SIG-M5 treated with dmso at 0.1 percent for 504 hours (cell line): ENCODE measurements around the gene GMEB2.

ENCODE experiments used
- DNase-seq: peaks from one replicate; lab custom pipeline; 2025; ENCODE audit not compliant: unreplicated experiment; lab: John Stamatoyannopoulos, UW

GMEB2 gene

DNA sequence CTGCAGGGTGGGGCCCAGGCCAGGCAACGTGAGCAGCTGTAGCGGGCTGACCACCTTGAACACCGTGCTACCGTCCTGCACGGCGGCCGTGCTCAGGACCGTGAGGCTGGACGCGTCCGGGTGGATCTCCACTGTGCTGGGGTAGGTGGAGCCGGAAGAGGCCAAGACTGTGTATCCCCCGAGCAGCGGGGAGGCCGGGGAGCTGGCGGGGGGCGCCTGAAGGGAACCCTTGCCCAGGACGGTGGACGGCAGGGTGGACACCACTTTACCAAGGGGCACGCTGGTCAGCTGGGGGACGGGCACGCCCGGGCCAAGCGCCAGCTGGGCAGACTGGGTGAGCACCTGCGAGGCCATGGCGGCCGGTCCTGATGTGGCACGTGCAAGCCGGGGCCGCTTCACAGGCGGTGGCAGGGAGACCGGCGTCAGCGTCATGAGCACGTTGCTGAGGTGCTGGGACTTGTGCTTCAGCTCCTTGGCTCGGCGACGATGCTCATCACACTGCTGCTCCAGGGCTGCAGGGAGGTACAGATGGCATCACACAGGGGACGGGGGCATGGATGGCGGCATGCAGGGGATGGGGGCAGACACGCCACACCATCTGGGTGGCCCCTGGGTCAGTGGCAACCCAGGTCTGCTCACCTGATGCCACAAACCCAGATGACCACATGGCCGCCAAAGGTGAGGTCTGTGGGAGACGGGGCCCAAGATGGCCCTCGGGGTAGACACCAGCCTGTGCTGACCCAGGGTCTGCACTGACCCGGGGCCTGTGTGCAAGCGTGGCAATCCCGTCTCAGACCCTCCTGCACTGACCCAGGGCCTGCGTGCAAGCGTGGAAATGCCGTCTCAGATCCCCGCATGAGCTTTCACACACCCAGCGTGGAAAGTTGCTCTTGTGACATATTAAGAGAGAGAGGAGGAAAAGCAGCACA lies 36.4 kb downstream of the GMEB2 start:
- no peak for DNase-seq

DNA sequence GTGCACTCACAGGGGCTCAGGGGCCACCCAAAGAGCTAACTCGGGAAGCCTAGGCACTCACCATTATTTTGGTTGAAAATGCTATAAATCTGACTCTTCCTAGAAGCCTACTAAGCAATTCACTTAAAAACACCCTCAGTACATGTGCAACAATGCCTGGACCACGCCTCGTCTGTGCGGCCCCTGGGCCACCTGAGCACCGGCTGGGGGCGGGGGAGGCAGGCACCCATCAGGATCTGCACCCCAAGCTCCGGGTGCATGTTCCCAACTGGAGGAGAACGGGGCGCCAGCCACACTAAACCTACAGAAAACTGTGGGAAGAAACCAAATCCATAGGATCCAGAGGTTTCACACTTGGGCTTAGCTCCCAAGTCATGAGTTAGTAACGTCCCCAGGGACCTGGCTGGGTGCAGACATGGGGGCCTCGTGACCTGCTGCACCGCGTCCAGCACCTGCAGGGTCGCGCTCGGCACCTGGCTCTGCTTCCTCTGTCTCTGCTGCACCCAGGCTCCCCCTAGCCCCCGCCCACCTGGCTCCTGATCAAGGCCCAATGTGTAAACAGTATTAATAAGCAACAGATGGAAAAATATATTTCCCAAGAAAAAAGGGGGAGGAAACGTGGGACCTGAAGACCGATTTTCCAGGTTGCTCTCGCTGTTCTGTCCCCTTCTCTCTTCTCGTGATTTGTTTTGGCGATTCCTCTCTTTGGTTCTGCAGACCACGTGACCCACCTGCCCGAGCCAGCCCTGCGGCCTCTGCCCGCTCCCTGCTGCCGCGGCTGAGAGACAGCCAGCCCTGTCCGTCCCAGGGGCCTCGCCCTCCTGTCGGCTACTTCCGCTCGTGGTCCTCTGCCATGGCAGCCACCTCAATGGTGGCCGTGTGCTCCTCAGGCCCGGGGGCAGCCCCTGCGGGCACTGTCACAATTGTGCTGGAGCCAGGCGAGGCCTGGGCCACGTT lies 37.4 kb downstream of the GMEB2 start:
- no peak for DNase-seq

DNA sequence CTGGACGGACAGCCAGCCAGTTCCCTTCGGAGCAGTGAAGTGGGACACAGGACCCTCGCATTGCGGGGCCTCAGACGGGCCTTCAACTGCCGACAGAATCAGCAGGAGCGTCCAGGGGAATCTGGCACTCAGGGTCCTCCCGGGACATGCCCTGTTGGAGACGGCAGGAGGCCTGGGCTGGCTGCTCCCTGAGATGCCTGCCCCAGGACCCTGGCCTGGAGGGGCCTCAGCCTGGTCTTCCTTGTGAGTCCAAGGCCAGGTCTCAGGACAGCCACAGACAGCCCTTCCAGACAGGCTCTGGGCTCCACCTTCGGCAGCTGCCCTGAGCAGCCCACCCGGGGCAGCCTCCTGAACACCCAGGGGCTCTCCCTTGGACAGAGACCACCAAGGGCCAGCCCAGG lies 38.3 kb downstream of the GMEB2 start:
- no peak for DNase-seq

DNA sequence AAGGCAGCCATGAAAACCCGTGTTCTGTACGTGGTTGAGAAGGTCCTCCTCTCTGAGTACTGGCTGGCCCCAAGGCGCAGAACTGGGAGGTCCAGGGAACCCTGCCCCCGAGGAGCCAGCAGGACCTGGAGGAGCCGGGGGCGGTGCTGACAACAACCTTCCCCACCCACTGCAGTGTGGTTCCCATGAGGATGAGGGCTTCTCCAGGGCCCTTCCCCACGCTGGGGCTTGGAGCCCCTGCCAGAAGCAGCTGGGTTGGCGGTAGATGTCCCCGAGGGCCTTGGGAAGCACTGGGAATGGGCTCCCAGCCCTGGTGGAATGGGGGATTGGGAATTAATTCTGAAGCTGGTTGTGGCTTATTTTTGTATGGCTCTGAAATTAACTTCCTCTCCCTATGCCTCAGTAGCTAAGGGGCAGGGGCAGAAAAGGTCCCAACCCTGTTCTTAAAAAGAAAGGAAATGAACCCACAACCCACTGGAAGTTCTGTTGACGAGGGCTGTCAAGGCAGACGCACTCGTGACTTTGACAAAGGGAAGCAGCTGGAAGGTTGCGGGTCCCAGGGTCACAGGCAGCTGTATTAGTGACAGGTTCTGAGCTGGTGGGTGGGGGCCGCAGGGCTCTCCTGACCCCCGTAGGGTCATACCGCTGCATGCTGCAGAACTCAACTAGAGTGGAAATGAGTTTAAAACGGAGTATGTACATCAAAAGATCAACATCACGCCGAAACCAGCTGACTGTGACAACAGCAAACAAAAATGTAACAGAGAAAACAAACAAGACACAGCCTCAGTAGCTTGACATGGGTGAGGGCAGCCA lies 38.9 kb downstream of the GMEB2 start:
- no peak for DNase-seq

DNA sequence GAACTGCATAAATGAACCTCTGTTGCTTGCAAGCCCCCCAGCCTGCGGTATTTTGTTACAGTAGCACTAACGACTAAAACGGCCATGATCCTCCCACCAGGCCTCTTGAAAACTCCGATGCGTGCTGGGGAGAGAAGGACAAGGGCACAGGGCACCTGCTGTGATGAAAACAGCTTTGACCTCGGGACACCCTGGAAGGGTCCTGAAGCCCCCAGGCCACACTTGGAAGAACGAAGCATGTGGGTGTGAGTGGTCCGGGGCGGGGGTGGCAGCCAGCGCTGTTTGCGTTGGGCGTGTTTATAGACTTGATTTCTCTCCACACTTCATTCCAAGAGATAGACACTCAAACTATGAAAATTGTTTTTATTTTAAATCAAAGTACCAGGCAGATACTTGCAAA lies 39.6 kb downstream of the GMEB2 start:
- no peak for DNase-seq

DNA sequence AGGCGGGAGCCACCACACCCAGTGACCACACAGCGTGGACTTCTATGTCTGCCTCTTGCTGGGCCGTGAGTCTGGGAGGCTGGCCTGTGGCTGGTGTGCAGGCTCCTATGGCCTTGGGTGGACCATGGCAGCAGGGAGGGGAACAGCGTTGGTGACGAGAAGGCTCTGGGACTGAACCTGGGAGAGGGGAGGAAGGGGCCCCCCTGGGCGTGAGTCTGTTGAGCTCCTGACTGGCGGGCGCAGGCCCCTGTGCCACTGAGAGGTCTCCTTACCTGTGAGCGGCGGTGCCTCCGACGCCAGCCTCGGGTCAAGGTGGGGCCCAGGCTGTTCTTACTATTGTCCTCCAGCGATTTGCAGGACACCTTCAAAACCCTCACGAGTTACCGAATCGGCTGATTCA lies 40.1 kb downstream of the GMEB2 start:
- no peak for DNase-seq

DNA sequence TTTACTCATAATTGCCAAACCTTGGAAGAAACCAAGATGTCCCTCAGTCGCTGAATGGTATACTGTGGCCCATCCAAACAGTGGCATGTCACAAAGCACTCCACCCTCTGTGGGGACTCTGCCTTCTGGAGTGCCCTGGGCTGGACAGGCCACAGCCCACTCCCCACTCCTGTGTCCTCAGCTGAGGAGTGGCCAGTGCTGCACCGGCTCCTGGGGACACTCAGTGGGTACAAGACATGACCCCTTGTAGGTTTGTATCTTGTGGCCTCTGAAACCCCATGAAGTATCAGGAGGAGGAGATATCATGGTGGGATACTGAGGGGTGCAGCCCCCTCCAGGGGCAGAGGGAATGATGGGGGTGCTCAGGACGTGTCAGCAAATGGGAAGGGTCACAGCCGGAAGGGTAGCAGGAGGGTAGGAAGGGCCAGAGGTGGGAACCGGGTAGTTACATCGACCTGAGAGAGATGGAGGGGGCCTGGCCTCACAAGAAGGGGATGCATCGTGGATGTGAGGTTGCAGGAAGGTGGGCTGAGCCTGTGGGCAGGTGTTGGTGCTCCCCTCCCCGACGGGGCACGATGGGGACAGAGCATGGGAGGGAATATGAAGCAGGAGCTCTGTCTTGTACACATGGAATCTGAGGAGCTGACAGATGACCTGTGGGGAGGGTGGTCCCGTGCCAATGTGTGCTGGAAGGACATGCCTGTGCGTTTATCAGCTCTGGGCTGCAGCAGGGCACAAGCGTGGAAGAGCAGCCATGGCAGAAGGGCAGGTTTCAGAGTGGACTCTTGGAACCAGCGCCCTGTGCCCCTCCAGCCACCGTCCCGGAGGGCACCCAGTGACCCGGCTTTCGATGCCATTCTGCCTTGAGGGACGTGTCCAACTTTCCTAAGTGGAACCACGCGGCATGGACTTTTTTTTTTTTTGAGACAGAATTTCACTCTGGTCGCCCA lies 41.0 kb downstream of the GMEB2 start:
- DNase-seq, result no peak

DNA sequence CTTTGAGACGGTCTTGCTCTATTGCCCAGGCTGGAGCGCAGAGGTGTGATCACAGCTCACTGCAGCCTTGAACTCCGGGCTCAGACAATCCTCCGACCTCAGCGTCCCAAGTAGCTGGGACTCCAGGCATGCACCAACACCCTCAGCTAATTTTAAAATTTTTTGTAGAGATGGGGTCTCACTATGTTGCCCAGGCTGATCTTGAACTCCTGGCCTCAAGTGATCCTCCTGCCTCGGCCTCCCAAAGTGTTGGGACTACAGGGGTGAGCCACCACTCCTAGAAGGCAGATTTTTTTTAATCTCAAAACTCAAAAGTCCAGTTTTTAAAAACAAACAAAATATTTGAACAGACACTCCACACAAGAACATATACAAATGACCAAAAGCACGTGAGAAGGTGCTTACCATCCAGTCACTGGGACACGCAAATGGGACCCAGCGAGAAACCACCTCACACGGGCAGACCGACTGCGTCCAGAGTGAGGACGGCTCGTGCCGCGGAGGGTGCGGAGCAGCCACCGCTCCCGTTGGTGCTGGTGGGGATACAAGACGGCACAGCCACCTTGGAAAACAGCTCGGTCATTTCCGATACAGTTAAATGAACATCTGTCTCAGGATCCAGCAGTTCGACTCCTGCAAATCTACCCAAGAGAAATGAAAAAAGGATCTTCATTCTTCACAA lies 44.4 kb downstream of the GMEB2 start:
- no peak for DNase-seq

DNA sequence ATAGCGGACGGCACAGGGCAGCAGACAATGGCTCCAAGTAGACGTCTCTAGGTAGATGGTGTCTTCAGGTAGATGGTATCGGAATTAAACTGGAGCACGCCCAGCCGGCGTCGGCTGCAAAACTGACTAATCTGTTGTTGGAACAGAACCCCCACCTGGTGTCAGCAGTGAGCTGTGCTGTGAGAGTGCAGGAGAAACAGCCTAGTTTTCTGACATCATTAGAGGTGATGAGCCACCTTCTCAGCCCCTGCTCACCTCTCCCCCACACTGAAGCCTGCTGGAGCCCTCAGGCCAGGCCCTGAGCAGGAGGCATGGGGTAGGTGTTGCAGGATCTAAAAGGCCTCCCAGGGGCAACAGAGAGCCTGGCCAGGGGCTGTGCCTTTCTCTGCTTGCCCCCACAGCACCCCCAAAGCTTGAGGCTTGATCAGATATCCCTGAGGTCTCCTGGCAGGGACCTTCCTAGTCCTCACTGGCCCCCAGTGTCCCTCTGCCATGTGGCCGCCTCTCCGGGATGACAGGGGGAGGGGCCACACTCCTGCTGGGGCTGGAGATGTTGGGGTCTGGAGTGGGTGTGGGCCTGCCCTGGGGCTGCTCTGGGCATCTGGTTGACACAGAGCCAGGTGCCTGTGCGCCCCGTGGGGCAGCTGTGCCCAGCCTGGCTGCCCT lies 46.0 kb downstream of the GMEB2 start:
- peak; percentile 69 for DNase-seq

DNA sequence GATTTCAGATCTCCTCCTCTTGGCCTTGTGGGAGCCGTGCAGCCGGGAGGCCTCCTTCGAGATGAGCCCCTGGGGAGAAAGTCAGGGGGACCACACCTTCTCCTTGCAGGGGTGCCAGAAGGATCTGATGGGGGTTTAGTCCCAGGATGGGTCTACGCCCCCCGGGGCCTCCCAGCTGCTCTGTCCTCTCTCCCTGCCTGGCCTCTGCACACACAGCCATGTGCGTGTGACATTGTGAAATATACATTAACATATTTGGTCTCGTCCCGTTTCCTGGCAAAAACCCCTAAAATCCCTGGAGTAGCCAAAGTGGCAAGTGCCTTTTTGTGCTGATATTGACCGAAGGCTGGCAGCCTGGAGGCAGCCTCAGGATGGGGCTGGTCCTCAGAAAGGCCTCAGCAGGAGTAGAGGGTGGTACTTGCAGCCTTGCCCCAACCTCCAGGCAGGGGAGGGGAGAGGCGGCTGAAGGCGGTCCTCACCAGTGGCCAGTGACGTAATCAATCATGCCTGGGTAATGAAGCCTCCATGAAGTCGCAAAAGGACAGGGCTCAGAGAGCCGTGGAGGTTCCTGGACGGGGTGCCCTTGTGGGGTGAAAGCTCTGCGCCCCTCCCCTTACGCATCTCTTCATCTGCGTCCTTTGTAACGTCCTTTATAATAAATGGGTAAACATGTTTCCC lies 47.7 kb downstream of the GMEB2 start:
- no peak for DNase-seq

DNA sequence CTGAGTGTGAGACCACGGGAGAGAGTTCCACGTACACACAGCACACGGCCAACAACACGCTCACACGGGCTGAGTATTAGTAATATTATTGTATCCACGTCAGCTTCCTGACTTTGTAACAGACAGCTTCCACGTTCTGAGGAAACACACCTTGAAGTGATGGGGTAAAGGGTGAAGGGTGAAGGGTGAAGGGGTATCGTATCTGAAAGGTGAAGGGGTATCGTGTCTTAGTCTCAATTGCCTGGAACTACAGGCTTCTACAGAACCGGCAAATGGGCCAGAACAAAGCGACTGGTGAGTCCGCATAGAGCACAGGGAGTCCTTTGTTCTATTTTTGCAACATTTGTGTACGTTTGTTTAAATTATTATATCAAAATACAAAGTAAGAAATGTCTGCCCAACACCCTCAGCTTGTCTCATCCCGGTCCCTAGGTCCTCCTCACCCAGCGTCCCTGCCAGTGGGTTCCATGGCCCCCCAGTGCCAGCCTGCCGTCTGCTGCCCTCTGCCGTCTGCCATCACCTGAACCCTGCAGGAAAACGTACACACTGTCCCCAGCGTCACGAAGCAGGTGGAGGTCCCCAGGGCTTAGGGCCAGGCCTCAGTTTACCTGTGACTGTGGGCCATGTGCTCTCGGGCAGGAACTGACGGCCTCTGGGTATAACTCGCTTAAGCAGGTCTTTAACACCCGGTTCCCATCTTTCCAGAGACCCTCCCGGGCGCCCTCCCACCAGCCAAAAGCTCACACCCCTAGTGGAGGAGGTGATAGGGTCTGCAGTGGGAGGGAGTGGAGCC lies 48.5 kb downstream of the GMEB2 start:
- no peak for DNase-seq

DNA sequence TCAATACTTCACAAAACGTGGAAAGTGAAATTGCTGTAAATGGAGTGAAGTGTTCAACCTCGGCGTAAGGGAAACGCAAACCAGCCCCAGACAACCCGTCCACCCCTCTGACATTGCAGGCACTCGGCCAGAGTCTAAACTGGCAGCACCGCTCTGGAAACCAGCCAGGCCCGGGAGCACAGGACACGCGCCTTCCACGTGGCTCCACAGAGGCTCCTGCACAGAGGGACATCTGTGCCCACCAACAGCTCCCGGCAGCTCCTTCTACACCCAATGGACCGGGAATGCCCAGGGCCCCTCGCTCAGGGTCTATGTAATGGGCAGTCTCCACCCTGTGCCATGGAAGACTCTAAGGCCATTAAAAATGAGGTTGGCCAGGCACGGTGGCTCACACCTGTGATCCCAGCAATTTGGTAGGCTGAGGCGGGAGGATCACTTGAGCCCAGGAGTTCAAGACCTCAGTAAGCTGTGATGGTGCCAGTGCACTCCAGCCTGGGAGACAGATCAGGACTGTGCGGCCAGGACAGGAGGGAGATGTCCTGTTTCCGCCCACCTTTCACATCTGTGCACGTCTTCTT lies 49.5 kb downstream of the GMEB2 start:
- DNase-seq, result no peak

DNA sequence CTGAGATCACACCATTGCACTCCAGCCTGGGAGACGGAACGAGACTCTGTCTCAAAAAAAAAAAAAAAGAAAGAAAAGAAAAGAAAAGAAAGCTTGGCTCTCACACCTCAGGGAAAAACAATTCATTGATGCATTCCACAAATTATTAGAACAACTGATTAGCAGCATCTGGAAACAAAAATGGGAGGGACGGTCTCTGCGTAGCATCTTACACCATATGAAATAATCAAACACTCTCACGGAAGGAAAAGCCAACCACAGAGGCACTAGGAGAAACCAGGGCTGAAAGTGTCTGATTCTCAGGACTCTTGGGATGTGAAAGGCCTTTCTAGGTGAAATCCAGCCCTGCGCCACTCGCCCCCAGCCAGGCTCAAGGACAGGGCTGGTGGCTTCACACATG lies 50.6 kb downstream of the GMEB2 start:
- no peak for DNase-seq

DNA sequence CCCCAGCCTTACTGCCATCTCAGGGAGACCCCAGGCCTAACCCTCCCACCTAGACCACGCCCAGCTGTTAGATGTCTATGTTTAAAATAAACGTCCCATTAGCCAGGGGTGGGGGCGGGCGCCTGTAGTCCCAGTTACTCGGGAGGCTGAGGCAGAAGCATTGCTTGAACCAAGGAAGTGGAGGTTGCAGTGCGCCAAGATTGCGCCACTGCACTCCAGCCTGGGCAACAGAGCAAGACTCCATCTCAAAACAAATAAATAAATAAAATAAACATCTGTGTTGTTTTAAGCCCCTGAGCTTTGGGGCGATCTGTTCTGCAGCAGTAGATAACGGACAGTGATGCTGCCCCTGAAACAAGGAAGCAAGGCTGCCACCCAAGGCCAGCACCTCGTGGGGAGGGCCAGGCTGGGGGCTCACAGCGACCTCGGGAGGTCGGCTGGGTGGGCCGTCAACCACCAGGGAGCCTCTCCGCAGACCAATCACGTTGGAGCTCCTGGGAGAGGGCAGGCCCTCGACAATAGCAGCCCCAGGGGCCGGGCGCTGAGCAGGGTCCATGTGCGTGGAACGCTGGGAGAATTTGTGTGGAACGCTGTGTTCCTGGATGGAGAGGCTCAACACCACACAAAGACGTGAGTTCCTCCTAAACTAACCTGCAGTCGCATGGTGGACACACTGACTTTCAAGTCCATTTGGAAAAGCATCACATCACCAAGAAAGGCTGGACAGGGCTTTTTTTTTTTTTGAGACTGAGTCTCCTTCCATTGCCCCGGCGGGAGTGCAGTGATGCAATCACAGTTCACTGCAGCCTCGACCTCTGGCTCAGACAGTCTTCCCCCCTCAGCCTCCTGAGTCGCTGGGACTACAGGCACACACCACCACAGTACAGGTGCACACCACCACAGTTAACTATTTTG lies 51.8 kb downstream of the GMEB2 start:
- DNase-seq, result no peak

DNA sequence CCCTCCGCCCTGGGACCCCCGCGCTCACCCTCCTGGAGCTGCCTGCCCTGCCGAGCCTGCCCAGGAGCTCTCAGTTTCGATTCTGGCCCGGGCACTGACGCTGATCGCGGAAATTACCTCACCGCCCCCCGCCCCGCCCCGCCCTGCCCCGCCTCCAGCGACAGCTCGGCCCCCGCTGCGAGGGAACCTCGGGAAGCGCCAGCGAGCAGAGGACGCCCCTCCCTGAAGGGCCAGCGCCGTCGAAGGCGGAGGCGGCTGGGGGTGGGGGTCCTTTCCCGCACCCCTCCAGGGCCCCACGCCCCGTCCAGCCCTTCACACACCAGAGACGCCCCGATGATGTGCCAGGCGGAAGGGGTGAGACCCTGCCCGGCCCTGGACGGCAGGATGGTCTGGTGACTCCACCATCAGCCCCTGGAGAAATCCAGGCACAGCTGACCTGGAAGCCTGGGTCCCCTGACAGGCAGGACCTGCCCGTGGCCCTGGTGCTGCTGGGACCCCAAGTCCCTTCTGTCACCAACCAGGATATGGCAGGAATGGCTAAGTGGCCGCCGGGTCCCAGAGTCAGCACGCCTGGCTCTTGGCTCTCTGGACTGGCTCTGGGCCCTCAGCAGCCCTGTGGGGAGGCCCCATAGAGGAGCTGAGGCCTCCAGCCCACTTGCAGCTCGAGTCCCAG lies 52.6 kb downstream of the GMEB2 start, which contains the start of gene HELZ2:
Gene HELZ2, minus strand, starts transcription at position 84 of the 673 bp plus-strand sequence. CDS start 1,854 bp downstream, outside the sequence.
- peak; percentile 70 for DNase-seq
